Measurements from ENCODE around the gene LSM6.

LSM6 gene

GRCh38 chr4:146235654-146236177, 60.2 kb downstream of the LSM6 start:
- DNase-seq, result no peak
- in situ Hi-C loops (cut with HindIII; ENCODE audit: low pct_ligation_motif_present, low pct_unique_long_range_greater_than_20kb, low sequenced_read_pairs), result no loop called here

DNA sequence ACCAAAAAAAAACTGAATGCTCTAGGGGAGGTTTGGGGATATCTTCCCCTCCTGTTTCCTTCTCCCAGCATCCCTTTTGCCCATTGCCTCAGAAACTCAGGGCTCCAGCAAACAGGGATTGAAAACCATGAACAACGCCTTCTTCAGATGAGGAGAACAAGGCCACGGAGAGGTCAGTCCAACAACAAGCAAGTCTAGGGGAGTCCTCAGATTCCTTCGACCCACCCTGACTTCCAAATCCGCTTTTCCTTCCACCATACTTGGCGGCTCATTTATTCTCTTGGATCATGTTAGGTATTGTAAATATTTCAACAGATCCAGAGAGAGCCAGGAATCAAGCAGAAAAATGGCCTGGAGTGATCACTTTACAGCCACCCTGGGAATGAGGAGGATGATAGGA, 60.7 kb downstream of the LSM6 start:
- no peak for DNase-seq
- in situ Hi-C loops (cut with HindIII; ENCODE audit: low pct_ligation_motif_present, low pct_unique_long_range_greater_than_20kb, low sequenced_read_pairs), result no loop called here

GRCh38 chr4:146237092-146237491, 61.6 kb downstream of the LSM6 start:
- in situ Hi-C loops (cut with HindIII; ENCODE audit: low pct_ligation_motif_present, low pct_unique_long_range_greater_than_20kb, low sequenced_read_pairs), result no loop called here
- no peak for DNase-seq

- no peak for DNase-seq
- in situ Hi-C loops (cut with HindIII; ENCODE audit: low pct_ligation_motif_present, low pct_unique_long_range_greater_than_20kb, low sequenced_read_pairs), result no loop called here
Measured at GRCh38 chr4:146238107-146238506, 62.6 kb downstream of the LSM6 start.

Data from ACHN (cell line).